K562 (cell line): ENCODE results near the gene FAR1. TPM values are rescaled to one million over a fixed set of nuclear protein-coding genes. Genes with fewer than 3 reads are reported as not detected.

Source experiments
- ATAC-seq: fragments of 200-7000 bp; cut with Tn5 transposase; 3 replicates; pipeline ENCODE4 v1.9.1; 2020; ENCODE audit warnings: moderate library complexity
- BruUV-seq: library from RNA; stranded (reverse); fragments of 400-500 nt; replicated peaks from 2 replicates; lab custom pipeline; 2021; lab: Mats Ljungman, UMichigan
- CTCF ChIA-PET: fragments of 300-600 bp; formaldehyde crosslinking; extraction: SDS; loops from one replicate; lab custom pipeline; 2021; ENCODE audit warnings: low intra/inter-chr PET ratio; lab: Yijun Ruan, JAX
- POLR2A ChIA-PET: fragments of 300-600, 350-650 bp; sonication (Branson Sonifier 250); formaldehyde crosslinking; extraction: SDS; loops from one replicate; lab custom pipeline; 2021; ENCODE audit warnings: antibody characterized with exemption, inconsistent platforms; lab: Yijun Ruan, JAX
- DNase-seq, 4 experiments: peaks; one replicate each; pipeline versions ENCODE4 v3.0.0 to v3.0.0-alpha.2; 2011 to 2018; ENCODE audit warnings: low spot score in 3 of 4, mixed read lengths in 3 of 4; ENCODE audit errors: extremely low read depth in 1 of 4
- FAIRE-seq: peaks from 2 replicates; lab custom pipeline; 2011; peaks lifted over from hg19 to GRCh38; lab: Jason Lieb, UNC
- H2AFZ ChIP-seq: 2 replicates; pipeline ENCODE4 v1.6.0; 2011; ENCODE audit warnings: low read depth, low read length, control low read depth, inconsistent platforms
- H3K27ac ChIP-seq: fragments of 200-600 bp; 3 replicates; pipeline ENCODE4 v1.8.0; 2011; ENCODE audit warnings: low read depth, mild to moderate bottlenecking, control low read depth, inconsistent platforms, low read length, moderate library complexity, mixed read lengths; ENCODE audit errors: extremely low read depth
- H3K27me3 ChIP-seq, 2 experiments: fragments of 300-600 bp in 1 of 2; 2 replicates in 1 of 2; 3 replicates in 1 of 2; pipeline versions ENCODE4 v1.6.0 to v1.8.0; 2011; ENCODE audit warnings: inconsistent platforms in 2 of 2, low read length in 2 of 2, mild to moderate bottlenecking in 1 of 2, mixed read lengths in 1 of 2, moderate library complexity in 1 of 2; ENCODE audit not compliant: control insufficient read depth in 2 of 2, insufficient read depth in 2 of 2
- H3K36me3 ChIP-seq: fragments of 300-600 bp; 3 replicates; pipeline ENCODE4 v1.8.0; 2011; ENCODE audit warnings: mild to moderate bottlenecking, low read length, inconsistent platforms; ENCODE audit not compliant: control insufficient read depth, insufficient read depth
- H3K4me1 ChIP-seq, 2 experiments: fragments of 200-600 bp in 1 of 2; replicated peaks in 1 of 2; 2 replicates in 1 of 2; 3 replicates in 1 of 2; pipeline versions ENCODE4 v1.5.1 to v1.8.0; 2011; ENCODE audit warnings: inconsistent platforms in 2 of 2, low read length in 2 of 2, mild to moderate bottlenecking in 1 of 2, mixed read lengths in 1 of 2, moderate library complexity in 1 of 2; ENCODE audit not compliant: control insufficient read depth in 2 of 2, insufficient read depth in 2 of 2
- H3K4me2 ChIP-seq: 2 replicates; pipeline ENCODE4 v1.6.1; 2011; ENCODE audit warnings: low read length, control low read depth, inconsistent platforms, mixed read lengths; ENCODE audit not compliant: insufficient read depth
- H3K4me3 ChIP-seq: fragments of 200-600 bp; sonication (generic), shearing (Covaris generic); 2 replicates; pipeline ENCODE4 v1.5.1; 2016; ENCODE audit warnings: control low read depth, inconsistent platforms
- H3K79me2 ChIP-seq: fragments of 200-600 bp; 3 replicates; pipeline ENCODE4 v1.8.0; 2011; ENCODE audit warnings: low read length, inconsistent platforms; ENCODE audit not compliant: control insufficient read depth, insufficient read depth
- H3K9ac ChIP-seq, 2 experiments: 2 replicates each; pipeline versions ENCODE4 v1.6.0 to v1.6.1; 2011; ENCODE audit warnings: low read depth in 2 of 2, low read length in 2 of 2, control low read depth in 1 of 2, inconsistent platforms in 1 of 2, mild to moderate bottlenecking in 1 of 2, mixed read lengths in 1 of 2; ENCODE audit not compliant: insufficient read depth in 1 of 2
- H3K9me1 ChIP-seq: one replicate; pipeline ENCODE4 v1.6.0; 2011; ENCODE audit warnings: inconsistent platforms, mild to moderate bottlenecking, low read length, moderate library complexity; ENCODE audit not compliant: control insufficient read depth, insufficient read depth
- H3K9me3 ChIP-seq: replicated peaks from 2 replicates; pipeline ENCODE4 v1.5.1; 2011; ENCODE audit warnings: low read depth, low read length, inconsistent platforms; ENCODE audit not compliant: control insufficient read depth, insufficient read depth
- H4K20me1 ChIP-seq: replicated peaks from 2 replicates; pipeline ENCODE4 v1.6.1; 2011; ENCODE audit warnings: low read length, inconsistent platforms, mixed read lengths; ENCODE audit not compliant: control insufficient read depth, insufficient read depth
- CBFA2T3 ChIP-seq: fragments of 450-650 bp; IDR thresholded peaks from 2 replicates; pipeline ENCODE4 v1.6.1; 2017
- CCNT2 ChIP-seq: IDR thresholded peaks from 2 replicates; pipeline ENCODE4 v1.6.1; 2011; ENCODE audit warnings: borderline replicate concordance, low read depth, mild to moderate bottlenecking, moderate library complexity, mixed read lengths, low read length; ENCODE audit not compliant: insufficient read length; ENCODE audit errors: extremely low read depth
- CREM ChIP-seq: IDR thresholded peaks from 2 replicates; pipeline ENCODE4 v1.6.1; 2014; ENCODE audit warnings: antibody characterized with exemption, low read depth
- DPF2 ChIP-seq: fragments of 450-650 bp; IDR thresholded peaks from 2 replicates; pipeline ENCODE4 v1.6.1; 2016
- EP300 ChIP-seq: IDR thresholded peaks from 2 replicates; pipeline ENCODE4 v1.6.1; 2012; ENCODE audit warnings: low read length, improper control_type of control experiment
- FOXA3 ChIP-seq, 2 experiments: fragments of 450-650 bp in 1 of 2; sonication (generic) in 1 of 2; formaldehyde crosslinking; IDR thresholded peaks in 1 of 2; conservative IDR thresholded peaks in 1 of 2; 2 replicates each; pipeline versions ENCODE4 v1.4.0 to v1.8.0; 2020 to 2022; ENCODE audit warnings: mild to moderate bottlenecking in 2 of 2, missing genetic modification reagents in 1 of 2
- GATA2 ChIP-seq: sonication (generic); formaldehyde crosslinking; IDR thresholded peaks from 2 replicates; pipeline ENCODE4 v1.4.0; 2020; ENCODE audit warnings: mild to moderate bottlenecking, missing genetic modification reagents
- HDAC1 ChIP-seq, 2 experiments: fragments of 450-650 bp; IDR thresholded peaks; 2 replicates each; pipeline ENCODE4 v1.6.1; 2016 to 2017; ENCODE audit warnings: inconsistent platforms in 1 of 2, mild to moderate bottlenecking in 1 of 2, moderate library complexity in 1 of 2
- HDAC3 ChIP-seq: fragments of 450-650 bp; IDR thresholded peaks from 2 replicates; pipeline ENCODE4 v1.6.1; 2018; ENCODE audit warnings: borderline replicate concordance, mild to moderate bottlenecking, moderate library complexity; ENCODE audit not compliant: partially characterized antibody
- HMG20A ChIP-seq: fragments of 450-650 bp; formaldehyde crosslinking; conservative IDR thresholded peaks from 2 replicates; pipeline ENCODE4 v1.4.0; 2020; ENCODE audit warnings: mild to moderate bottlenecking, mixed read lengths
- KAT2B ChIP-seq: IDR thresholded peaks from one replicate; pipeline ENCODE4 v1.6.1; 2012; ENCODE audit warnings: low read depth, mild to moderate bottlenecking, control low read depth, inconsistent platforms, low read length, moderate library complexity
- KDM1A ChIP-seq, 2 experiments: fragments of 450-650 bp; IDR thresholded peaks; 2 replicates each; pipeline ENCODE4 v1.6.1; 2016; ENCODE audit warnings: mild to moderate bottlenecking in 2 of 2
- NCOA1 ChIP-seq: fragments of 450-650 bp; IDR thresholded peaks from 2 replicates; pipeline ENCODE4 v1.6.1; 2016; ENCODE audit warnings: low read depth
- PKNOX1 ChIP-seq: fragments of 450-650 bp; IDR thresholded peaks from 2 replicates; pipeline ENCODE4 v1.6.1; 2016
- RB1 ChIP-seq: fragments of 450-650 bp; IDR thresholded peaks from 2 replicates; pipeline ENCODE4 v1.6.1; 2017; ENCODE audit warnings: low read depth, mild to moderate bottlenecking
- RCOR1 ChIP-seq, 2 experiments: IDR thresholded peaks; 2 replicates each; pipeline ENCODE4 v1.6.1; 2012; ENCODE audit warnings: low read depth in 2 of 2, low read length in 2 of 2, borderline replicate concordance in 1 of 2, improper control_type of control experiment in 1 of 2
- SMAD3 ChIP-seq: fragments of 450-650 bp; formaldehyde crosslinking; conservative IDR thresholded peaks from 2 replicates; pipeline ENCODE4 v1.4.0; 2020; ENCODE audit warnings: mild to moderate bottlenecking
- SOX6 ChIP-seq: fragments of 450-650 bp; IDR thresholded peaks from 2 replicates; pipeline ENCODE4 v1.6.1; 2014; ENCODE audit warnings: mild to moderate bottlenecking
- TBL1XR1 ChIP-seq, 2 experiments: IDR thresholded peaks; 2 replicates each; pipeline ENCODE4 v1.6.1; 2012; ENCODE audit warnings: improper control_type of control experiment in 2 of 2, low read length in 2 of 2, mild to moderate bottlenecking in 1 of 2
- TCF3 ChIP-seq: sonication (generic); formaldehyde crosslinking; IDR thresholded peaks from 2 replicates; pipeline ENCODE4 v1.4.0; 2020; ENCODE audit warnings: mild to moderate bottlenecking, missing genetic modification reagents
- TCF7L2 ChIP-seq: fragments of 150-350 bp; IDR thresholded peaks from 2 replicates; pipeline ENCODE4 v1.6.1; 2016; ENCODE audit warnings: low read depth, mild to moderate bottlenecking, low read length, moderate library complexity
- TRIM24 ChIP-seq, 2 experiments: fragments of 450-650 bp; IDR thresholded peaks; 2 replicates each; pipeline ENCODE4 v1.6.1; 2016
- ZBED1 ChIP-seq: IDR thresholded peaks from 2 replicates; pipeline ENCODE4 v1.6.1; 2014
- ZEB2 ChIP-seq: fragments of 450-650 bp; IDR thresholded peaks from 2 replicates; pipeline ENCODE4 v1.6.1; 2016
- WGBS: fragments of 100-300 bp; shearing (Covaris generic); methylation state at CpG from one replicate; pipeline ENCODE4 v1.1.6; 2016; ENCODE audit warnings: low coverage, mixed read lengths; ENCODE audit not compliant: insufficient coverage; ENCODE audit errors: missing lambda C conversion rate; 5-methylcytosine and 5-hydroxymethylcytosine counted together
- in situ Hi-C: fragments of 300-500 bp; cut with MboI; formaldehyde crosslinking; loops from 4 replicates; pipeline ENCODE4 v1.15.0; 2018; ENCODE audit warnings: inconsistent platforms, mixed read lengths
- intact Hi-C: fragments of 100-400 bp; cut with micrococcal nuclease; formaldehyde crosslinking; loops from 2 replicates; pipeline ENCODE4 v1.14.2; 2022
- polyA plus RNA-seq, 8 experiments: library from polyadenylated mRNA; depleted of rRNA in 4 of 8; stranded (reverse) in 5 of 8; unstranded in 3 of 8; fragments of >200 nt; fragmentation: Nextera tagmentation in 2 of 8; fragmentation: Illumina TruSeq in 1 of 8; extraction: Ambion mirVana in 2 of 8; extraction: Trizol in 1 of 8; gene quantifications; 2 replicates each; pipeline versions ENCODE4 v1.2.1 to v1.2.3, GENCODE V29; 2011 to 2014; ENCODE audit warnings: inconsistent platforms in 1 of 8, missing spikeins in 1 of 8
- total RNA-seq, 7 experiments: library from RNA; depleted of rRNA in 6 of 7; stranded (reverse); fragments of >200 nt in 6 of 7; fragmentation: Illumina TruSeq in 2 of 7; extraction: Trizol in 2 of 7; gene quantifications; 2 replicates each; pipeline versions ENCODE4 v1.2.1 to v1.2.3, GENCODE V29; 2011 to 2021; ENCODE audit warnings: low replicate concordance in 1 of 7
- TF ChIP-seq, protein P1 (sequence below): sonication (generic); IDR thresholded peaks from 2 replicates; pipeline ENCODE4 v1.6.1; 2016

FAR1 gene
- total and polyA plus RNA-seq, 9 of the 15 experiments (the other 6 are each of a cell fraction or from before 2014, with no cell fraction given), result 17.7 to 88.2 (median 52.6) TPM

DNA sequence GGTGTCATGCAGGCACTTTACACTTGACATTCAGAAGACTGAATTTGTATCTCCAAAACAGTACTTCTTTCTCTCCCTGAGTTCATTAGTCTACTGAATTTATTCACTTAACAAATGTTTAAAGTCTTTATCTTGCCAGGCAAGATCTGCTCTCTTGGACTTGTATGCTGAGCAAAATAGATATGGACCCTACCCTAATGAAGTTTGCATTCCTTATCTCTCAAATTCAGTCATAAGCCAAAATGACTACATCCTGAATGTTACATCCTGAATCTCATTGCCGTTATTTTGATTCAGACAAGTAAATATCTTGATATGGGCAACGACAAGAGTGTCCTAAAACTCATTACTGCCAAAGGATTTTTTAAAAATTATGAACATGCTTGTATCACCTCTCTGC lies 29.7 kb downstream of the FAR1 start:
- ATAC-seq, result peak; percentile 68
- ChIA-PET CTCF (no interaction called here), POLR2A (no interaction called here)
- Histone ChIP-seq H3K79me2 (peaks cover 26% of the 10 kb centered on the region), H3K9ac (no peak overlapping the region), H3K4me2 (peak overlapping the region; percentile 48), H3K27ac (peak overlapping the region; percentile 65), H3K36me3 (peaks cover 54% of the 10 kb centered on the region; the same call in 2 of the 3 replicates), H3K9me1 (no peaks in the 10 kb centered on the region), H3K4me3 (no peak overlapping the region), H4K20me1 (no peaks in the 10 kb centered on the region), H2AFZ (no peak overlapping the region), H3K27me3 (no peaks in the 10 kb centered on the region), H3K9me3 (no peaks in the 10 kb centered on the region), H3K4me1 (peaks cover 14 to 30% of the 10 kb centered on the region in 2 experiments)
- in situ Hi-C loops (no loop called here), intact Hi-C loops (loop anchor here (2.0 to 10.0 kb wide), 2 partner anchors 29 to 233 kb away; partner anchors contain the start of genes BTBD10 and FAR1)
- WGBS, result 0% methylated on average over 2 of the region's 2 CpGs
- DNase-seq, result peak in 2 of 4 experiments; percentile 42 to 66
- BruUV-seq, result no TSS peak
- peak; percentile 57 for FAIRE-seq
- TF ChIP-seq TCF3 (CRISPR knock-in tag) (peak; percentile 85), TRIM24 (IDR thresholded peaks at IDR 0.05) (peak; percentile 62 to 80; a peak in 3 of 4 replicates), SMAD3 (CRISPR knock-in tag) (0 out of 2 replicates have a peak, but pooled peaks have one; percentile 52), HDAC1 (IDR thresholded peaks at IDR 0.05) (peak in 1 of 2 experiments; percentile 44; a peak in 1 of 4 replicates), KDM1A (IDR thresholded peaks at IDR 0.05) (peak; percentile 55 to 70; a peak in 3 of 4 replicates), EP300 (peak; percentile 88), NCOA1 (peak; percentile 23; the same call in 1 of the 2 replicates), CREM (0 out of 2 replicates have a peak, but pooled peaks have one; percentile 38), KAT2B (no peak), DPF2 (peak; percentile 85), ZBED1 (no peak), CCNT2 (peak; percentile 57), RB1 (no peak), TCF7L2 (no peak), RCOR1 (IDR thresholded peaks at IDR 0.05; ENCODE audit: borderline replicate concordance in 1 of 2, low read depth in 2 of 2, low read length in 2 of 2) (peak in 1 of 2 experiments; percentile 55; a peak in 2 of 4 replicates), HMG20A (CRISPR knock-in tag) (no peak), CBFA2T3 (peak; percentile 94), GATA2 (CRISPR knock-in tag) (peak; percentile 62), SOX6 (peak; percentile 72), HDAC3 (peak; percentile 23), FOXA3 (CRISPR knock-in tag; conservative IDR thresholded peaks at IDR 0.05 in 1 of 2, IDR thresholded peaks at IDR 0.05 in 1 of 2) (peak in 1 of 2 experiments; percentile 65; a peak in 1 of 4 replicates), PKNOX1 (no peak), ZEB2 (0 out of 2 replicates have a peak, but pooled peaks have one; percentile 22), TBL1XR1 (IDR thresholded peaks at IDR 0.05; ENCODE audit: low read length in 2 of 2) (0 out of 4 replicates have a peak, but pooled peaks of 1 of the 2 experiments have one; percentile 24)
- TF ChIP-seq, protein P1, sequence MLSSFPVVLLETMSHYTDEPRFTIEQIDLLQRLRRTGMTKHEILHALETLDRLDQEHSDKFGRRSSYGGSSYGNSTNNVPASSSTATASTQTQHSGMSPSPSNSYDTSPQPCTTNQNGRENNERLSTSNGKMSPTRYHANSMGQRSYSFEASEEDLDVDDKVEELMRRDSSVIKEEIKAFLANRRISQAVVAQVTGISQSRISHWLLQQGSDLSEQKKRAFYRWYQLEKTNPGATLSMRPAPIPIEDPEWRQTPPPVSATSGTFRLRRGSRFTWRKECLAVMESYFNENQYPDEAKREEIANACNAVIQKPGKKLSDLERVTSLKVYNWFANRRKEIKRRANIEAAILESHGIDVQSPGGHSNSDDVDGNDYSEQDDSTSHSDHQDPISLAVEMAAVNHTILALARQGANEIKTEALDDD, result peak; percentile 47; the same call in 1 of the 2 replicates
